Measurements from ENCODE around the gene SOBP.

- no peak for TF ChIP-seq CTCF (IDR thresholded peaks at IDR 0.05)
- TF ChIP-seq POLR2AphosphoS5 (IDR thresholded peaks at IDR 0.05), result no peak
- no peak for TF ChIP-seq EP300 (IDR thresholded peaks at IDR 0.05)
- no peak for TF ChIP-seq POLR2A (IDR thresholded peaks at IDR 0.05)
These were observed 176.4 kb downstream of the SOBP start for GRCh38 chr6:107666084-107666980.

Measured in upper lobe of left lung (tissue), 4 donors.